Measurements from ENCODE around the gene KRTAP12-1.

DNA sequence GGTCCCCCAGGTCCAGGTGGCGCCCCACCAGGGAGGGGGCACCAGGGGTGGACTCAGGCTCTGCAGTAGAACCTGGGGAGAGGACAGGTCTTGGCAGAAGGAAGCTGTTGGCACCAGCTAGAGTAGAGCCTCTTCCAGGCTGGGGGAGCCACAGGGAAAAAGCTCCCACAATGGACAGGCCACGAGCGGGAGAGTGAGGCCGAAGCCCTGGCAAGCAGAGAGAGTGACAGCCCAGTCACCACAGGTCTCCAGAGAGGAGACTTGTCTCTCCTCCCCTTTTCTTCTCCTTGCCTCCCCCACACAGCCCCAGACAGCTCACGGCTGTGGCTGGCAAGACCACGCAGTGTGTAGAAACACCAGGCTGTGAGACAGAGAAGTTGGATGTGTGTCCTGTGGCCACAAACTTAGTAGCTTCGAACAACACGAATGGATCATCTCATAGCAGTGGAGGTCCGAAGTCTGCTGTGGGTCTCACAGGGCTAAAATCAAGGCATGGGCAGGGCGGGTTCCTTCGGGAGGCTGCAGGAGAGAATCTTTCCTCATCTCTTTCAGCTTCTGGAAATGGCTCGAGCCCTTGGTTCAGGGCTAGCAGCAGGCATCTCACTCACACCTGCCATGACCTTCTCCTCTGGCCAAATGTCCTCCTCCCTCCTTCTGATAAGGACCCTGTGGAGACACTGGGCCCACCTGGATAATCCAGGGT, 30.8 kb downstream of the KRTAP12-1 start:
- TF ChIP-seq, protein P1, sequence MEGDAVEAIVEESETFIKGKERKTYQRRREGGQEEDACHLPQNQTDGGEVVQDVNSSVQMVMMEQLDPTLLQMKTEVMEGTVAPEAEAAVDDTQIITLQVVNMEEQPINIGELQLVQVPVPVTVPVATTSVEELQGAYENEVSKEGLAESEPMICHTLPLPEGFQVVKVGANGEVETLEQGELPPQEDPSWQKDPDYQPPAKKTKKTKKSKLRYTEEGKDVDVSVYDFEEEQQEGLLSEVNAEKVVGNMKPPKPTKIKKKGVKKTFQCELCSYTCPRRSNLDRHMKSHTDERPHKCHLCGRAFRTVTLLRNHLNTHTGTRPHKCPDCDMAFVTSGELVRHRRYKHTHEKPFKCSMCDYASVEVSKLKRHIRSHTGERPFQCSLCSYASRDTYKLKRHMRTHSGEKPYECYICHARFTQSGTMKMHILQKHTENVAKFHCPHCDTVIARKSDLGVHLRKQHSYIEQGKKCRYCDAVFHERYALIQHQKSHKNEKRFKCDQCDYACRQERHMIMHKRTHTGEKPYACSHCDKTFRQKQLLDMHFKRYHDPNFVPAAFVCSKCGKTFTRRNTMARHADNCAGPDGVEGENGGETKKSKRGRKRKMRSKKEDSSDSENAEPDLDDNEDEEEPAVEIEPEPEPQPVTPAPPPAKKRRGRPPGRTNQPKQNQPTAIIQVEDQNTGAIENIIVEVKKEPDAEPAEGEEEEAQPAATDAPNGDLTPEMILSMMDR (IDR thresholded peaks at IDR 0.05) = no peak
- no peak for TF ChIP-seq POLR2A (IDR thresholded peaks at IDR 0.05)

Data from testis (tissue), 2 donors.